Stimulated activated CD4-positive, alpha-beta T cell treated with anti-CD3 and anti-CD28 coated beads, Interleukin-1b, Interleukin-23, amount 100 ng/mL, for 4 hours (primary cell): ENCODE results near the gene ZBP1.

ENCODE experiments used
- DNase-seq, 2 donors: peaks; one replicate each; pipeline ENCODE4 v3.0.0-alpha.2; 2020; ENCODE audit warnings: low read depth in 2 of 2

The ZBP1 gene

GRCh38 chr20:57571782-57572416 is 48.3 kb downstream of the ZBP1 start:
- DNase-seq, result no peak

DNA sequence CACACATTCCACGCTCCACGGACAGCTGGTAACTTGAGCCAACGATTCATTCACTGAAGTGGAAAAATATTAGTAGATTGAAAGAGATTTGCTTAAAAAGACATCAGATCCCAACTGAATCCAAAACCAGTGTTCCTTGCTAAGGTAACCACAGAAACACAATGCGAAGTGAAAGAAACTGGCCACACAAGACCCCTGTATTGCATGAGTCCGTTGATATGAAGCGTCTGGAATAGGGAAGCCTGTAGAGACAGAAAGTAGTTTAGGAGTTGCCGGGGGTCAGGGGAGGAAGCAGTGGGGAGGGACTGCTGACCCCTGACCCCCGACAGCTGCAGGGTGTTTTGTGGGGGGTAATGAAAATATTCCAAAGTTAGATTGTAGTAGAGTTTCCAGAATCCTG is 49.3 kb downstream of the ZBP1 start:
- DNase-seq, result no peak

DNA sequence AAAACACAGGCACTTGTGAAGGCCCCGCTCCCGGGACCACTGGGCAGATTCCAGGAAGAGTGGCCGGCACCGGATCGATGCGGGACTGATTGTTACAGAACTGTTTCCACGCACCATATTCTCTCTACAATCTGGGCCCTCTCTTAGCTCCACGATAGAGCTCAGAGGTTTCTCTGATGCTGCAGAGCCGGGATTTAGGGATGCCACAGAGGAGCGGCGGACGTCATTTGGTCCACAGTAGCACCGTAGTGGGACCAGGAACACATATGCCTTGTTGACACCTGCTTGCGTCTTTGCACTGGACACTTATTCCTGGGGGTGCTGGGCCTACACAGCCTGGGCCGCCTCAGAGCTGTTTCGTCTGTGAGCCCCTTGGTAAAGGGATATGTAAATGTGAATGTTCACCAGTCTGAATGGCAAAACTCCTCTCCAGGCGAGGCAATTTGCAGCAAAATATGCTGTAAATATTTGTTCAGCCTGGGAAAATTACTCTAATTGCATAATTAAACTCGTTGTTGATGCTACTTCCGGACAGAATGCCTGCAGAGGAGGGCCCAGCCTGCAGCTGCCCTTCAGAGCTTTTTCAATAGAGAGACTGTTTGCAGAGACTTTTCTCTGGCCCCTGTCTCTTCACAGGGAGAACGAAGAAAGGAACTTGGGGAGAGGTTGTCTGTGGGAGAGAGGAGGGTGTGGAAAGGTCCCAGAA is 49.9 kb downstream of the ZBP1 start:
- DNase-seq, result no peak

DNA sequence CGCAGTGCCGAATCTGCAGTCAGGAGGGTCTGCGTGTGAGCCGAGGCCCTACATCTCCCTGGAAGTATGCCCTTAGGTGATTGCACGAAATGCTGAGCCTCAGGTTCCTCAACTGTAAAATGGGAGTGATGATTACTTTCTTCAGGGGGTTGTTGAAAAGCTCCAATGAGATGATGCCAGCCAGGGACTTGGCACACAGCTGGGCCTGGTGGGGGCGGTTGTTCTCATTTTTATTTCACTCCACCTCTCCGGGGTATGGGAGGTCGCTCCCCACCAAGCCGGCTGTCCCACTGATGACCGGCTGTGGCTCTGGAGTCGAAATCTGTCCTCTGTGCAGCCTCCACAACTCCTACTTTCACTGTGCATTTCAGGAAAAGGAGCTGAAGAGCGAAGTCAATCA is 51.3 kb downstream of the ZBP1 start:
- no peak for DNase-seq

DNA sequence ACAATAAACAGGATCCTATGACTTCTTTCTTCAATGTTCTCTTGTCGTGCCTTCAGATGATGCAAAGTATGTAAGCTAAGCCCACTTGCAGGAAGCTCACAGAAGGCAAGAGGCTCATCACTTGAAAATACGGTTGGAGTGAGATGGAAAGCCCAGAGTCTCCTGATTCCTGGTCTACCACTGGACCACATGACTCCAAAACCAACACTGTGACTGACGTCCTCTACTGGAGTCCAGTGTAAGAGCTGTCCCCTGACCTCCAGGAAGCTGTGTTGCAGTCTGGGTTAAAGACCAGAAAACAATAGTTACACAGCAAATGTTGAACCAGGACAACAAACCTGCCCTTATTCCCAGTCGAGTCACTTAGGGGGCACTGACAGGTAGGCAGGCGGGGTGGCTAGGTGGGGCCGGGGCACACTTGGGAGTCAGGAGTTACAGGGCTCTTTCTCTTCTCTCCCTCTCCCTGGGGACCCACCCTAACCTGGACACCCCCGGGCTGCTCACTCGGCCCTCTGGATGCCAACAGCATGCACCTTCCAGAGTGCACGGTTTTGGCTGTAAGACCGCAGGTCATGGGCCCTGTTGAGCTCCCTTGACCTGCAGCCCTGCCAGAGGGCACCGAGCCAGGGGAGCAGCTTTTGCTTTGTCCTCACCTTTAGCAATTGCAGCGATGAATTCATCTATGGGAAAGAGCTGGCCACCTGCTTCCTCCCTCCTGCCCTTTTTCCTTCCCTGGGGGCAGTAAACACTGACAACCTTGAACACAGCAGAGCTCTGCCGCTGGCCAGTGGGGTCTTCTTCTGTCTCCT is 51.9 kb downstream of the ZBP1 start:
- no peak for DNase-seq

DNA sequence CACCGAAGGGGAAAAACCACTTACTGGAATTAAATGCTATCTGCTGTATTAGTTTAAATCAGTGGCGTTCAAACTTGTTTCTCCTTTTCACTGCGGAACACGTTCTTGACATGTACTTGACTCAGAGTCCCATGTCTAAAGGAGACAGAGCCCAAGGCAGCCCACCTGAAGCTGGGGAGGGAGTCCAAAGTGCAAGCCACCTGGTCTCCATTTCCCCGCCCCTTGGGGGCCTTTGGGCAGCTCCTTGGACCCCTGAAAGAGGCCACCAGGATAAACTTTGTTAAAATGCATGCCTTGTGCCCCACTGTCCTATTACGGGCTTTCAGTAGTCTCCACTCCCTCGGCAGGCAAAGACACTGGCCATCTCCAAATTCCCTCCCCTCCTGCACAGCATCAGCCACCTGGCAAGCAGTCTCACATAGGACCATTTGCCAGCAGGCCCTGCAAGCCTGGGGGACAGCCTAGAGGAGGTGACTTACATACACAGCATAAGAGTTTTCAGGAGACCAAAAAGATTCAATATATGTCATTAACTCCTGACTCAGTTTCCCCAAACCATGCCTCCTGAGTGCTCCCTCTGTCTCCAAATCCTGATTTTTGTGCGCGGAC is 52.7 kb downstream of the ZBP1 start:
- no peak for DNase-seq

GRCh38 chr20:57566803-57567459 is 53.3 kb downstream of the ZBP1 start:
- no peak for DNase-seq

GRCh38 chr20:57566399-57566798 is 53.8 kb downstream of the ZBP1 start:
- no peak for DNase-seq

- DNase-seq, result no peak
Observed at GRCh38 chr20:57564951-57565642, 55.1 kb downstream of the ZBP1 start.

DNA sequence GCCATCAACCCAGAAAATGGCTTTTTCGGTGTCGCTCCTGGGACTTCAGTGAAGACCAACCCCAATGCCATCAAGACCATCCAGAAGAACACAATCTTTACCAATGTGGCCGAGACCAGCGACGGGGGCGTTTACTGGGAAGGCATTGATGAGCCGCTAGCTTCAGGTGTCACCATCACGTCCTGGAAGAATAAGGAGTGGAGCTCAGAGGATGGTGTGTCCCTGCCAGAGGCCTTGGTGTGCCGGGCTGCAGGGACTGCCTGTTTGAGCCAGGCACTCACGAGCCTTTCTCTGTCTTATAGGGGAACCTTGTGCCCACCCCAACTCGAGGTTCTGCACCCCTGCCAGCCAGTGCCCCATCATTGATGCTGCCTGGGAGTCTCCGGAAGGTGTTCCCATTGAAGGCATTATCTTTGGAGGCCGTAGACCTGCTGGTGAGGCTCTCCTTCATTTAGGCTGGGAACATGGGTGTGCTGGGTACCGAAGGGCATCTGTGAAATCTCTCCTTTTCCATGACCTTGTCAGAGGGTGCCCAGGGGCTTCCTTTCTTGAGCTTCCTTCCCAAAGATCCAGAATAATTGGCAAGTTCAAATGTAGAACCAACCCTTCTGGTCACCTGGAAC is 55.9 kb downstream of the ZBP1 start:
- no peak for DNase-seq

GRCh38 chr20:57563522-57563921 is 56.7 kb downstream of the ZBP1 start:
- no peak for DNase-seq

- DNase-seq, result no peak
Observed at GRCh38 chr20:57562541-57563465, 57.4 kb downstream of the ZBP1 start.

- no peak for DNase-seq
Observed at GRCh38 chr20:57561356-57562279, 58.6 kb downstream of the ZBP1 start.

- no peak for DNase-seq
Observed at GRCh38 chr20:57560554-57561355, 59.5 kb downstream of the ZBP1 start, which contains the start of gene PCK1. TSS of gene PCK1 (plus strand) at chr20:57561110. CDS start at chr20:57561412, 302 bp downstream.

GRCh38 chr20:57559658-57560553 is 60.3 kb downstream of the ZBP1 start:
- DNase-seq, result no peak

- no peak for DNase-seq
Observed at GRCh38 chr20:57559289-57559634, 61.0 kb downstream of the ZBP1 start.
